Measurements from ENCODE around the gene RPAP3. TPM values are rescaled to one million over a fixed set of nuclear protein-coding genes. Genes with fewer than 3 reads are reported as not detected.

Gene RPAP3
- polyA plus RNA-seq, 3 donors = 9.6 to 20.6 (median 19.0) TPM

DNA sequence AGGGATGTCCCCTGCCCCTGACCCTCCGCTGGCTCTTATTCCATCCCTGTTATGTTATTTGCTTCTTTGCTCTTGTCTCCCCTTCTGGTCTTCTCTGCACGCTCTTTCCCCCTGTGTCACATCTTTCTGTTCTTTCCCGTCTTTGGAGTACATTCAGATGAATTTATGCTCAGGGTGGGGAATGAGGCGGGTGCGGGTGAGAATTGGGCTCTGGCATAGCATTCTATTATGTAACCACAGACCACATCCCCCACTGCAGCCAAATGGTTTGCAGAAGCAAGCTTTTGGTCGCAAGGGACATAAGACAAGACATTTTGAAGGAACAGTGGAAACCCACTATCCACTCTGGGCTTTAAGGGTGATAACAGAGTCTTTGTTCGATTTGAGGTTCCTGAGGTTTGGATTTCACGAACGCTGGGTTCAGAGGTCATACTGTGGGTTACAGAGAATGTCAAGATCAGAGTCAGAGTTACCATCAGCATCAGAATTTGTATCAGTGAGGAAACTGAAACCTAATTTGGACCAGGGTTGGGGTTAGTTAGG is 15.7 kb upstream of the RPAP3 start:
- Histone ChIP-seq H3K36me3 (replicated peaks in 1 of 2; ENCODE audit: control insufficient read depth in 1 of 2, insufficient read depth in 2 of 2, low read length in 2 of 2) (peaks cover 0 to 27% of the 10 kb centered on the region in 2 donors), H3K4me2 (replicated peaks; ENCODE audit: extremely low read depth, low read length, poor library complexity, severe bottlenecking) (no peak overlapping the region), H3K79me2 (ENCODE audit: insufficient read depth, low read length) (no peaks in the 10 kb centered on the region), H3K4me1 (ENCODE audit: control insufficient read depth in 1 of 2, insufficient read depth in 2 of 2, low read length in 2 of 2) (peaks cover 21 to 23% of the 10 kb centered on the region in 2 donors), H3K27ac (ENCODE audit: low read depth in 1 of 2, low read length in 2 of 2) (no peak overlapping the region), H3K27me3 (ENCODE audit: control insufficient read depth in 2 of 2, insufficient read depth in 2 of 2, low read length in 2 of 2) (no peaks in the 10 kb centered on the region), H2AFZ (ENCODE audit: insufficient read depth, low read depth, low read length, poor library complexity, severe bottlenecking) (no peak overlapping the region), H4K20me1 (ENCODE audit: insufficient read depth, low read length) (peaks cover under 1% of the 10 kb centered on the region), H3K4me3 (replicated peaks in 1 of 3; ENCODE audit: low read depth in 2 of 3, low read length in 3 of 3) (no peak overlapping the region), H3K9ac (ENCODE audit: insufficient read depth, low read length, poor library complexity, severe bottlenecking) (no peak overlapping the region), H3K9me3 (replicated peaks in 1 of 2; ENCODE audit: control insufficient read depth in 1 of 2, insufficient read depth in 1 of 2, low read length in 2 of 2) (no peaks in the 10 kb centered on the region)
- WGBS (ENCODE audit: insufficient coverage) = 5% methylated on average over 2 of the region's 9 CpGs
- peaks cover 6 to 14% (median 7%) of the 10 kb centered on the region in 3 donors for H3K27me3 Mint-ChIP-seq (ENCODE audit: low read depth in 3 of 3)
- no peak overlapping the region for H3K4me3 Mint-ChIP-seq
- H3K27ac Mint-ChIP-seq = peak overlapping the region in 1 of 7 donors; percentile 33
- intact Hi-C loops (cut with micrococcal nuclease) = no loop called here
- DNase-seq = no peak
- H3K4me1 Mint-ChIP-seq = peaks cover 31% of the 10 kb centered on the region
- H3K36me3 Mint-ChIP-seq = peaks cover 41 to 59% of the 10 kb centered on the region in 2 donors
- TF ChIP-seq, protein P1, sequence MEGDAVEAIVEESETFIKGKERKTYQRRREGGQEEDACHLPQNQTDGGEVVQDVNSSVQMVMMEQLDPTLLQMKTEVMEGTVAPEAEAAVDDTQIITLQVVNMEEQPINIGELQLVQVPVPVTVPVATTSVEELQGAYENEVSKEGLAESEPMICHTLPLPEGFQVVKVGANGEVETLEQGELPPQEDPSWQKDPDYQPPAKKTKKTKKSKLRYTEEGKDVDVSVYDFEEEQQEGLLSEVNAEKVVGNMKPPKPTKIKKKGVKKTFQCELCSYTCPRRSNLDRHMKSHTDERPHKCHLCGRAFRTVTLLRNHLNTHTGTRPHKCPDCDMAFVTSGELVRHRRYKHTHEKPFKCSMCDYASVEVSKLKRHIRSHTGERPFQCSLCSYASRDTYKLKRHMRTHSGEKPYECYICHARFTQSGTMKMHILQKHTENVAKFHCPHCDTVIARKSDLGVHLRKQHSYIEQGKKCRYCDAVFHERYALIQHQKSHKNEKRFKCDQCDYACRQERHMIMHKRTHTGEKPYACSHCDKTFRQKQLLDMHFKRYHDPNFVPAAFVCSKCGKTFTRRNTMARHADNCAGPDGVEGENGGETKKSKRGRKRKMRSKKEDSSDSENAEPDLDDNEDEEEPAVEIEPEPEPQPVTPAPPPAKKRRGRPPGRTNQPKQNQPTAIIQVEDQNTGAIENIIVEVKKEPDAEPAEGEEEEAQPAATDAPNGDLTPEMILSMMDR (IDR thresholded peaks at IDR 0.05) = no peak
- H3K9me3 Mint-ChIP-seq = peaks cover 0 to 4% (median 0%) of the 10 kb centered on the region in 7 donors

DNA sequence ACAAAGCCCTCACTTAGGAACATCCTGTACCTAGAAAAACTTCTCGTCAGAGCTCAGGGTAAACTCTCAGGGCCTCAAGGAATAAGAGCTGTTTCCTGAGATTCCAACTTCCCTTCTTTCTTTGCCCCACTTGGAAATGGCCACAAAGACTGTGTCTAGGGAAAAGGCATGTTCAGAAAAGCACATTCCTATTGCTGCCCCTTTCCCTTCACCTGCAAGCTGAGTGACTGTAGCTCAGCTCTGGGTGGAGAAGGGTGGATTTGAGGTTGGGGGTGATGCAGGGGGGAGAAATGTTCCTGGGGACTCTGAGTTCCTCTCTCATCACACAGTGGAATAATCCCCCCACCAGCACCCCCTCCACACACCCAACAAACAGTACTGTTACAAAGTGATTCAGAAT is 12.7 kb upstream of the RPAP3 start:
- TF ChIP-seq, protein P1 (IDR thresholded peaks at IDR 0.05) = no peak
- Histone ChIP-seq H3K27ac (ENCODE audit: low read depth in 1 of 2, low read length in 2 of 2) (no peak overlapping the region), H3K4me2 (replicated peaks; ENCODE audit: extremely low read depth, low read length, poor library complexity, severe bottlenecking) (no peak overlapping the region), H4K20me1 (ENCODE audit: insufficient read depth, low read length) (peaks cover 10% of the 10 kb centered on the region), H3K9me3 (replicated peaks in 1 of 2; ENCODE audit: control insufficient read depth in 1 of 2, insufficient read depth in 1 of 2, low read length in 2 of 2) (no peaks in the 10 kb centered on the region), H3K9ac (ENCODE audit: insufficient read depth, low read length, poor library complexity, severe bottlenecking) (no peak overlapping the region), H2AFZ (ENCODE audit: insufficient read depth, low read depth, low read length, poor library complexity, severe bottlenecking) (no peak overlapping the region), H3K36me3 (replicated peaks in 1 of 2; ENCODE audit: control insufficient read depth in 1 of 2, insufficient read depth in 2 of 2, low read length in 2 of 2) (peaks cover 0 to 22% of the 10 kb centered on the region in 2 donors), H3K4me1 (ENCODE audit: control insufficient read depth in 1 of 2, insufficient read depth in 2 of 2, low read length in 2 of 2) (peaks cover 36% of the 10 kb centered on the region in 2 donors), H3K27me3 (ENCODE audit: control insufficient read depth in 2 of 2, insufficient read depth in 2 of 2, low read length in 2 of 2) (no peaks in the 10 kb centered on the region), H3K79me2 (ENCODE audit: insufficient read depth, low read length) (no peaks in the 10 kb centered on the region), H3K4me3 (replicated peaks in 1 of 3; ENCODE audit: low read depth in 2 of 3, low read length in 3 of 3) (no peak overlapping the region)
- no peak for DNase-seq
- H3K9me3 Mint-ChIP-seq = peaks cover 0 to 4% (median 0%) of the 10 kb centered on the region in 7 donors
- peak overlapping the region in 1 of 7 donors; percentile 23 for H3K27ac Mint-ChIP-seq
- intact Hi-C loops (cut with micrococcal nuclease) = loop anchor here (5.0 to 10.0 kb wide), 3 partner anchors 119 to 236 kb away; no protein-coding TSS in a partner anchor
- peaks cover 31 to 44% of the 10 kb centered on the region in 2 donors for H3K36me3 Mint-ChIP-seq
- H3K27me3 Mint-ChIP-seq (ENCODE audit: low read depth in 3 of 3) = peaks cover 4 to 10% (median 4%) of the 10 kb centered on the region in 3 donors
- no peak overlapping the region for H3K4me3 Mint-ChIP-seq
- no CpG with 5 or more reads among the region's 1 CpG for WGBS (ENCODE audit: insufficient coverage)
- H3K4me1 Mint-ChIP-seq = peaks cover 52% of the 10 kb centered on the region
